Muscle of back (tissue), 11 donors: ENCODE measurements around the gene ROR2. TPM values are rescaled to one million over a fixed set of nuclear protein-coding genes. Genes with fewer than 3 reads are reported as not detected.
A peak's percentile ranks its signal among the peaks of the same experiment; 100 is the strongest.

ENCODE experiments used
- DNase-seq, 3 donors: peaks; one replicate each; pipeline versions ENCODE4 v3.0.0 to v3.0.0-alpha.2; 2013
- polyA plus RNA-seq, 10 donors: library from polyadenylated mRNA; unstranded; fragments of 120-200 nt; gene quantifications; one replicate each; pipeline ENCODE4 v1.2.1, GENCODE V29; 2013; ENCODE audit not compliant: insufficient read length in 10 of 10

The ROR2 gene
- polyA plus RNA-seq, 10 donors, result 1.9 to 12.8 (median 2.8) TPM

DNA sequence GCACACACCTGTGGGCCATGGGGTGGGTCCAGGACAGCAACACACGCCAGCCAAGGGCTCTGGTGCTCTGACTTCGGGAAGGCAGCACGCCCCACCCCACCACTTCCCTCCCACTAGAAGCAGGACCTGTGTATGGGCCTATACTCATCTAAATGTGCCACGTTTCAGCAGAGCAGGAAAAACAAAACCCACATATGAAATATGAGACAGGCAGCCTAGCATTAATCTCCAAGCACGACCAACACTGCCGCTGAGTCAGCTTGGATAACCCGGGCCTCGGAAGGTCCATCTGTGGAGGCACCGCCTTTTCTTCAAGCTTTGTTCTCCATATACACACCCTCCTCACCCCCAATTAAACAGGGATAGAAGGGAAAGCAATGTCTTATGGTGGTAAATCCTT lies 203.1 kb downstream of the ROR2 start:
- DNase-seq, result peak in 1 of 3 donors; percentile 23

DNA sequence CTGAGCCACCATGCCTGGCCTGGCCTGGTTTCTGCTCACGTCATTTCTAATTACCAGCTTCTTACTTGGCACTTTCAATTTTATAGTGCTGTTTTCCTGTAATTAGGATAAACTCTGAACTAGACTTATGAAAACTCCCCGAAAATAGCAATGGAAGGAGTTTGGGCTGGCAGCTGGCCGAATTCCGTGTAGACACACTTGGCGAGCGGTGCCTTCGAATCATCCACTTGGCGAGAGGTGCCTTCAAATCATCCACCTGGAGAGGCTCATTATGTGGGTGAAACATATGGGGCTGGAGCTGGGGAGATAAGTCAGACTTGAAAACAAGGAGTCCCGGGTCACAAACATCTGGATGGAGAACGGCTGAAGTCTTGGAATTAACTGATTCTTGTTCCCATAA lies 203.7 kb downstream of the ROR2 start:
- DNase-seq, result no peak

DNA sequence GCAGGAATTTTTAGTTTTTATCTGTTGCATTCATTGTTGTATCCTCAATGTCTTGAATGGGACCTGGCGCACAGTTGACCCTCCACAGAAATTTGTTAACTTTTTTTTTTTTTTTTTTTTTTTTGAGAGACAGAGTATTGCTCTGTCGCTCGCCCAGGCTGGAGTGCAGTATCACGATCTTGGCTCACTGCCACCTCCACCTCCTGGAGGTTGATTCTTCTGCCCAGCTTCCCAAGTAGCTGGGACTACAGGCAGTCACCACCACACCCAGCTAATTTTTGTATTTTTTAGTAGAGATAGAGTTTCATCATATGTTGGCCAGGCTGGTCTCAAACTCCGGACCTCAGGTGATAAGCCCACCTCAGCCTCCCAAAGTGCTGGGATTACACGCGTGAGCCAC lies 205.9 kb downstream of the ROR2 start:
- no peak for DNase-seq

DNA sequence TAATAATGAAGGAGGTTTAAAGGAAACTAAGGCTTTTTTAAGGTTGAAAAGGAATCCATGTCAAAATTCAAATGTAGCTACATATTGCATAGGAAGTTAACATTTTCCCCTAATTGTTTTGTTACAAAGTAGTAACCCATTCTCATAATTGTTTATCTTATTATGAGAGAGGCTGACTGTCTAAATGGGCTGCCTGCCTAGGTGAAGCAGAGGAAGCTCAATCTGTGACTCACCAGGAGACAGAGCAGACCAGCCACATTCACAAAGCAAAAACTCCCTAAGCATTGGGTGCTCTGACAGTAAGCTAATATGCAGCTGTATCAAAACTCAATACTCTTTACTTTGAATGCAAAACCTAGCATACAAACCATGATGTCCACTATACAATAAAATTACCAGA lies 208.5 kb downstream of the ROR2 start:
- DNase-seq, result peak in 1 of 3 donors; percentile 28

DNA sequence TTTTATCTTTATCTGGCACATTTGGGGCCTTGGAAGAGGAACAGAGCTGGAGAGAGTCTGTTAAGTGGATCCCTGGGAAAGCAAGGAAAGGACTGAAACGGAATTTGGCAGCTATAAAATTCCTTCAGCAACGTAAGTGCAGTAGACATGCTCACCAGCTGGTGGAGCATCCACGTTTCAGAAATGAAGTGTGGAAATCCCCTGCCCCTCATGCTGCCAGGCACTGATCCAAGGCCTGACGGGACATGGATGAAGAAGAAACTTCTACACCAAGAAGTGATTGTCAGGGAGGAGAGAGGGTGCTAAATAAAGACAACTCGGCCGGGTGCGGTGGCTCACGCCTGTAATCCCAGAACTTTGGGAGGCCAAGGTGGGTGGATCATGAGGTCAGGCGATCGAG lies 209.3 kb downstream of the ROR2 start:
- peak; percentile 37 to 83 (median 65) for DNase-seq

DNA sequence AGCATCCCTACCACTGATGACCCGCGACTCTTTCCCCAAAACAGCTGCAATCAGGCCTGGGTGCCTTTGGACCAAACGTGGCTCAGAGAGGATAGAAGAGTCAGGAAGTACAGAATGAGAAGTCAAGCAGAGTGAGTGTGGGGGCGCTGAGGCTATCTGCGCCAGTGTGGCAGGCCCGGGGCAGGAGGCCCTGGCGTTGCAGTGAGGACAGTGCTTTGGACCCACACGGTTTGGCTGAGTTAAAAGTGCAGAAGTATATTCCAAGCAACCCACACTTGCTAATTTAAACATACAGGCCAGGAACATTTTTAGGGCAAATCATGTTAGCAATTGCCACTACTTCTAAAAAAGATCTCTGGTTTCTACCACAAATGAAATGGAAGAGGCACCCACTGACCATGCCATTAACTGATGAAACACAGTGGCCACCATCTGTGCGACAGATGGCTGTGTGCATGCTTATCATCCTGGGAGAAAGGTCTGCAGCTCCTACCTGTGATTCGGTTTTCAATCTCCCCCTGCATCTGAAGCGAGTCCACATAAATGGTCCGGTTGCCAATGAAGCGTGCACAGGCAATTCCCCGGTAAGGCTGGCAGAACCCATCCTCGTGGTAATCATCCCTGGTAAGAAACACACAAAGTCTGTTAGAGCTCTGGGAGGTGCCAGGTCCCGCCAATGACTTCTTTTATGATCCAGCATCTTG lies 213.0 kb downstream of the ROR2 start:
- DNase-seq, result no peak

DNA sequence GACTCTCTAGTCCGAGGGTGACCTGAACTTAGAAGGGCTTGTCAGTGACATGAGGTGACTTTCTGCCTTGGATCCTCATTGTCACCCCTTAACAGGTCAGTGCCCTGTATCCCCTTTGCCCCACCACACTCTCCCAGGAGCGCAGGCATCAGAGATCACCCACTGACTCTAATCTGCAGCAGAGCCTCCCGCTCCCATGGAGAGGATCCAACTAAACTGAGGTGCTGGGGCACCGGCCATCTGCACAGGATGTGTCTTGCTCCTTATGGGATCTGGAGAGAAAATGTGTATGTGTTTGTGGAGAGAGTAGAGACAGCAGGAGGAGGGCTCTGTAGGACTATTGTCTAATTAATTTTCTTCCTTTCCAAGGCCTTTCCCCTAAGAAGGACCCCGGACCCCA lies 213.7 kb downstream of the ROR2 start:
- DNase-seq, result no peak

DNA sequence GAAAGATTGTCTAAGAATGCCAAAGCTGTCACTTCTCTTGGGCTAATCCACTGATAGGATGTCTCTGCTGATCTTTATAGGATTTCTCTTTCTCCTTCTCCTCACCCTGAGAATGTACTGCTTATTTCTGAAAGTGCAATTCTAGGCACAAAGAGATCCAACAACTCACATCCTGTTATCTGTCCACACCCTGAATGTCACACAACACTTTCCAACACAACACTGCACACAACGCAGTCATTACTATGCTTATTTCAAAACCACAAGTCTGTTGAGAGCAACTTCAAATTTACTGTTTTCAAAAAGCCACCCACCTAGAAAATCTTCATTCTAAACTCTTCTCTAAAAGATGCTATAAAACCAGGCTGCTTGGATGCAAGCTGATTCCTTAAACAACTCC lies 215.0 kb downstream of the ROR2 start:
- no peak for DNase-seq

DNA sequence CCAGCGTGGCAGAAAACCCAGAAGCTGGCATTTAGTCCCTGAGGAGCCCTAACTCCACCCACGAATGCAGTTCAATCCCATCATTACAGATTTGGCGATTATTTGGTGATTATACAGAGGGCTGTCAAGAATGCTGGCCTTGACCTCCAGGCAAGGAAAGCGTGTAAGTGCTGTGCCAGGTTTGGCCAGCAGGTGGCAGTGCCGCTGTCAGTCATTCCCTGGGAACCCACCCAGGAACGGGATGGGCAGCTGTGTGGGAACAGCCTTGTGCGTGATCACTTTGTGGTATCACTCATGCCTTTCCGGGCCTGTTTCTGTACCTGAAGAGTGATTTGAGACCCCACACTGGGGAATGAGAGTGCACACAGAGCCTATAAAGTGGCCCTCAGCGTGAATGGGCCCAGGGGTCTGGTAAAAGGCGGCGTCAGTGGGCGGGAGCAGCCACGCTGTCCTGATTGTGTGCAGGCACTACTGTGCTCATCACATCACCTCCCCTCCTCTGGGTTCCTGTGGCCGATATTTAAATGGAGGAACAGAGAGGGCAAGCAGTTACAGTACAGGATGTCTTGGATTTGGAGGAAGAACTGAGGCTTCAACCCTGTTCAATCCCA lies 215.6 kb downstream of the ROR2 start:
- peak; percentile 33 to 73 (median 60) for DNase-seq

DNA sequence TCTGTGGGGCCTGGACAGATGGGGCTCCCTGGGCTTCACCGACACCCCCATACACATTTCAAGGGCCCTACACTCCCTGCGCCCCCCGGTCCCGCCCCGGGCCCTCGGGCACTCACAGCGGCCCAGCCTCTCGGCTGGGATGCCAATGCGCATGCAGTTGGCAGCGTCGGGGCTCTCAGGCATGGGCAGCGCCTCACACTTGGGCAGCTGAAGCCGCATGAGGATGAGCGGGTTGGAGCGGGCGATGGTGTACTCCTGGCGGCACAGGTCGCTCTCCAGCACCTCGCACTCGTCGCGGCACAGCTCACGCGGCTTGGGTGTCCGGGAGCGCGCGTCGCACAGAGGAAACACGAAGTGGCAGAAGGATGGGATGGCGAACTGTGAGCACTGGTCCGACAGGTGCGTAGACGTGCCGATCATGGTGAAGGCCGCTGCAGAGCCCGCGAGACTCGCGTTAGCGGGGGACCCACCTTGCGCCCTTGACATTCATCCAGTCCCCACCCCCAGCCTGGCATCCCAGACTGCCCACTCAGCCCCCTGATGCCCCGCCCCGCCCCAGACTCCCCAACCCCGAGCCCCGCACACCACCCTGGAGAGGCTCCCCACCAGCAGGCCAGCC lies 216.9 kb downstream of the ROR2 start:
- no peak for DNase-seq

DNA sequence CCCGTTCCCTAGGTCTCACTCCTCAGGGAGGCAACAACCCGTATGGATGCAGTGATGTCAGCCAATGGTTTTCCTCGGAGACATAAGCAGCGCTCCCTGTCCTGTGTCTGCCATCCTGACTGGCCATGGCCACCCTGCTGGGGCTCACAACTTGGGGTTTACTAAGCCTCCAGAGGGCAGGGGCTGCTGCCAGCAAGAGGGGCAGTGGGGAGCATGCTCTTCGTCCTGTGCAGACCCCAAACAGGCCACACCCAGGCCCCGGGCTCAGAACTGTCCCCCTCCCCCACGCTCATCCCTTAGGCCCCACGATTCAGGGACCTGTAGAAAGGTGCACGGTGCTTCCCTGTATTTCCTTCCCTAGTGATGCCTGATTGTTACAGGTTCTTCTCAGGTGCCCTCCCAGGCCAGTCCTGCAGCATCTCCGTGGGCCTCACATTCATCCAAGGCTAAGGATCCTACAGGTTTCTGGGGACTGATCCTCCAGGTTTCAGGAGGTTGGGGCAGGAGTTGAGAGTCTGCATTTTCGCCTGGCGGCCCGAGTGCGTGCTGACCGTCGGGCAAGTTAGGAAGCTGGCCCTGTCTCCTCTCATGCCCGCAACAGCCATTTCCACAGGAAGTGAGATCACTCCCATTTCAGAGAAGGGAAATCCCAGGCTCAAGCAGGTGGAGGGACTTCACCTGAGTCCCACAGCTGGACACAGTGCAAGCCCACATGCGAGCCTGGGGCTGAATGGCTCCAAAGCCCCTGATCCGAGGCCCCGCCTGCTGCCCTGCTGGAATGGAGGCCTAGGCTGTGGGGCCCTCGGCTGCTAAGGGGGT lies 217.6 kb downstream of the ROR2 start:
- no peak for DNase-seq

DNA sequence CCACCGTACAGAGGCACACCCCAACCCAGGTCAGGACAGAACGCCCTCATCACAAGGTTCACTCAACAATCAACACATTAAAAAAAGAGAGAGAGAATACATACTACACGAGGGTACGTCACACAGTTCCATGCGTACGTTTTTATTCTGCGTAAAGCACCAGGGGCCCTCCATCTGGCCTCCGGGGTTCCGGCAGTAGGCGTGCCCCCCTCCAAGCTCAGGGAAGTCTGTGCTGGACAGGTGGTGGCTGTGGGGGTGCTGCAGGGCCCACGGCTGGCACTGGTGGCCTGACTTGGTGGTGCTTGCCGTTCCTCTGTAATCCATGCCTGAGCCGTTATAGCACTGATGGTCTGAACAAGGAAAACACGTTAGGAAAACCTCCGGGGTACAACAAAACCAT lies 219.2 kb downstream of the ROR2 start:
- no peak for DNase-seq

DNA sequence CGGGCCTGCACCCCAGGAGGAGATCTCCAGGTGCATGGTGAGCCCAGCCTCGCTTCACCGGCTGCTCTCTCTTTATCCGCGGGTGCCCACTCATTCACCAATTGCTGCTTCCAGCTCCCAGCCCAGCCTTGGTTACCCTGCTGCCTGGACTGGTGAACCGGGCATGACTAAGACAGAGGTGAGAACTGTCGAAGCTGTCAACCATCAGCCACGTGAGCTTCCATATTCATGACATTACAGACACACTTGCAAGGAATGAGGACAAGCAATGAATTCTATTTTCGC lies 220.5 kb downstream of the ROR2 start:
- DNase-seq, result no peak

DNA sequence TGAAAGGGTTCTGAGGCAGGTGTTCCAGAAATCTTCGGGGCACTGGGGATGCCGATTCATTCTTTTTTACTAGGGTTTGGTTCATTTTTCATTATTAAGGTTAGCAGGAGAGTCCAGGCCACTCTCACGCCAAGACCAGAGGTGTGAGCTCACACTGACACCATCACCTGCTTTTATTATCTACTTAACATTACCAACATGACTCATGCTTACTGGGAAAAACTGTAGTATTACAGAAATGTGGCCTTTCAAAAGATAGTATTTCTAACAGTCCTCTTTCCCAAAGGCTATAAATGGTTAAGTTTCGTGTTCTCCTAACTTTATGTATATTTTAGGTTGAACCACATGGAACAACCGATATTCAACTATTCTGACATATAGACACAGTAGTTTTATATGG lies 222.1 kb downstream of the ROR2 start:
- no peak for DNase-seq

DNA sequence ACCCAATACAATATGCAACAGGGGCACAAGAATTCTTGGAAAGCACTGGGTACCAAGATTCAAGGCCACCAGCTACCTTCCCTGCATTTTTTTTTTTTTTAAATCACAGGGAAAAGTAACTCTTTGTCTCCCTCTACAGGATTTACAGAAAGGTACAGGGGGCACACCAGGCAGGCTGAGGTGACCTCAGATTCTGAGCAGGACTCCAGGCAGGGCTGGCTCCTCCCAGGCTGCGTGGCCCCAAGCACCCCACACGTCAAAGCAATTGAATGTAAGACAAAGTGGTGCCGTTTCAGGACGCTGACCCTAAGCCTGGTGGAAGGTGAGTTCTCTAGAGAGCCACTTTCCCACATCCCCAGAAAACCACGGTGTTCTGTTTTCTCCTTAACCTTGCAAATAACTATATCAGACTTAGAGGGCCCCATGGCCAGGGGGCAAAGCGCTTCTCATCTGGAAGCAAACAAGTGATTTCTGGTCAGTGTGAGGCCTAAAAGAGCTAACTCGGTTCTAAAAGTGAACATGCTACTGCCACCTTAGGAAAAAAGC lies 222.6 kb downstream of the ROR2 start:
- peak in 2 of 3 donors; percentile 36 to 54 for DNase-seq

DNA sequence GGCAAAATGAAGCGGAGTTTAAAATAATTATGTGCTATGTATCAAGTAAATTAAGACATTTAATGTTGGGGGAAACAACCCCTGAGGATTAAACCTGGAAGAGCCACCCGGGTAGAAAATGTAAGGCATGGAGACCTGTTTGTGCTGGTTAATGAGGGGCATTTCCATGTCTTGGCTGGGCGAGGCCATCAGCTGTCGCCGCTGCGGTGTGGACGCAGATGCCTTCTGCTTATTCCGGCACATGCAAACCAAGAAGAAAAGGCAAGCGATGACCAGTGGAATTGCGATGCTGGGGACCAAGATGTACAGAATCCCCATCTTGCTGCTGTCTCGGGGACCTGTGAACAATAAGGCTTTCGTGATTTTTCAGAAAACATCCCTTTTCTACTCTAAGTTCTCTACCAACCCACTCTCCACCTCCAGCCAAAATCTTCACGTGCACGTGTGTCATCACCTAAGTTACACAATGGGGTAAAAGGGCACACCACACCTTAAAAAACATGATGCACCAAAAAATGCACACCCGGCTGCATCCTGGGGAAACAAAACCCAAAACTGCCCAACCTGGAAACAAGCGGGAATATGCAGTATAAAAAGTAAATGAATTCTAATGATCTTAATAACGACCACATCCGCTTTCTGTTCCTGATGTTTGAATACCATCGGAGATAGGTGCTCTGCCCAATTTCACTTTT lies 223.5 kb downstream of the ROR2 start:
- no peak for DNase-seq

DNA sequence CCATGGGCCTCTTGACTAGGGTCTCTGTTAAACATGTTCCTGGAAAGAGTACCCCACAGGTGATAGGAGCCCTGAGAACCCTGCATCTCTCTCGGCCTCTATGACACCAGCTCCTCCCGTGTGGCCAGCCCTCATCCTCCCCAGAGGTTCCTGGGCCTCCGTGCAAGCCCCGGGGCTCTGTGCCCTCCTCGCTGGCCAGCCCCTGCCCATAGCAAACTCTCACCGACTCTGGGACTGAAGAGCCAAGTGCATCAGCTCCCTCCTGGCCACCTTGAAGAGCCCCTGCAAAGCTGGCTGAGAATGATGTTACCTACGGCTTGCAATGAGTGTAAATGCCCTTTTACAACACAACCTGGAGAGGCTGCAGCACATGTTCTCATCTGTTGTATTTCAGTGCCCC lies 224.4 kb downstream of the ROR2 start:
- DNase-seq, result no peak

DNA sequence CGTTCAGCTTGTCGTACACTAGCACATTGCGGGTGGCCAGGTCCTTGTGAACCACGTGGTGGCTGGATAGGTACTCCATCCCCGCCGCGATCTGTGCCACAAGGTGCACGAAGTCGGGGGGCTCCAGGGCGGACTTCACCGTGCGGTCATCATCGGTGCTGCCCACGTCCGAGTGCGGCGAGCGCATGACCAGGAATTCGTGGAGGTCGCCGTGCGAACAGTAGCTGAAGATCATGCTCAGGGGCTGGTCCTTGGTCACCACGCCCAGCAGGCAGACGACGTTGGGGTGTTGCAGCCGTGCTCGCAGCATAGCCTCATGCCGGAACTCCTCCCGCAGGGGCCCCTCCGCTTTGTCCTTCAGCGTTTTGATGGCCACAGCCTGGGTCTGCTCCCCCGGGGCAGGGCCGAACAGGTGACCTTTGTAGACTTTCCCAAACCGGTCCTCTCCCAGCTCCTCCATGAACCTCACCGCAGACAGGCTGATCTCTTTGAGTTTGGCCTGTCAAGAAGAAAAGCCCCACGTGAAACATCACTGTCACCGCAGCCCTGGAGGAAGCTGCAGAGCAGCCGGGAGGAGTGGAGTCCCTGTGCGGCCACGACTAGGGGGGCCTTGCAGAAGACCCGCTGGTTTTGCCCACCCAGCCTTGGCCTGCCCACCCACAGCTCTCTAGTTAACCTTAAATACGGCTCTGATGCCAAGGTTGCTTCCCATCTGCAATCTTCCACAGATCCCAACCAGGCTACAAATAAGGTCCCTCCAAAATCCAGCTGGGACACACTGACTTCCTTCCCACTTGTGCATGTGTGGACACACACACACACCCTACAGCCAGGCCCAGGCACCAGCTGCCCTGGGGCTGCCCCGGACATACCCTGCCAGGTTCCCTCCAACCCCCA lies 225.2 kb downstream of the ROR2 start:
- no peak for DNase-seq

DNA sequence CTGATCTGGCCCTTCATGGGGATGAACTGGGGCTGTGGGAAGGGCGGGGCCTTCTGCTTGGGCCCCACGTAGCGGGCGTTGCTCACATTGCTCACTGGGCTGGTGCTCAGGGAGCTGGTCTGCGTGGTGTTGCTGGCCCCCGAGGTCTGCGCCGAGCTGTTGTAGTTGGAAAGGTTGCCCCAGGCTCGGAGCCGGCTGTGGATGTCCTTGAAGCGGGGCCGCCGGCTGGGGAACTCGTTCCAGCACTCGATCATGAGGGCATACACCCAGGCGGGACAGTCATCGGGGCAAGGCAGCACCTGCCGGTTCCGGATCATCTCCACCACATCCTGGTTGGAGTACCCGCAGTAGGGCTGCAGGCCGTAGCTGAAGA lies 226.0 kb downstream of the ROR2 start:
- DNase-seq, result no peak

DNA sequence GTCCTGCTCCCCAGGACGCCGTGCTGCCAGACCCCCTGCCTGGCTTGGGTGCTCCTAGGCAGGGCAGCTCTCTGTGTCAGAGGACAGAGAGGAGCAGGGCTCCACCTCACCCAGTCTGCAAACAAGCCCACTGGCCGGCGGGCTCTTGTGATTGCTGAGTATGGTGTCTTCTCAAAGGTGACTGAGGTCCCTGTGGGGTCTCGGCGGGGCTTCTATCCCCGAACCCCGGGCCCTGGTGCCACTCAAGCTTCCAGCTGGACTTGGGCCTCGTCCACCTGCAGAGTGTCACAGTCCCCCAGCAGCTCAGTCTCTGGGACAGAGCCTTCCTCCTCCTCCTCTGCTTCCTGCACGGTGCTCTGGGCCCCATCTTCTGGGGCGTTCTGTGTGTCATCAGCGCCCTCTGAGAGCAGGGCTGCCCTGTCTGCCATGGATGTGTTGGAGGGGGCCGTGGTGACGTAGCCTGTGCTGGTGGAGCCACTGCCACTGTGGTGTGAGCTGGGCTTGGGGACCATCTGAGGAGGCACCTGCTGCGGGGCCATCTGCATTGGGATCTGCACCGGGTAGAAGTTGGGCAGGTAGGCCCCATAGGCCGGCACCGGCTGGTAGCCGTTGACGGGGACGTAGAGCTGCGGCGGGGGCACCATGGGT lies 226.5 kb downstream of the ROR2 start:
- DNase-seq, result no peak
